Mesenteric fat pad (tissue), 1 donor: ENCODE results near the gene ZNF750. TPM values are rescaled to one million over a fixed set of nuclear protein-coding genes. Genes with fewer than 3 reads are reported as not detected.

Experiments used
- DNase-seq: peaks from one replicate; pipeline ENCODE4 v3.0.0-alpha.2; 2020; ENCODE audit warnings: low spot score
- total RNA-seq: library from RNA; stranded (reverse); fragmentation: NEBNext Ultra II Directional; extraction: Animal tissue kit (Norgen Biotek cat#: 25700); gene quantifications from one replicate; pipeline ENCODE4 v1.2.1, GENCODE V29; 2021
- donor health status: DM: yes; HTN: yes; CAD: no.

Gene ZNF750
- total RNA-seq, 1 donor from 2014 or later: 0.26 TPM

- DNase-seq: no peak
These were observed 25.0 kb downstream of the ZNF750 start for GRCh38 chr17:82814834-82815233.

- no peak for DNase-seq
These were observed 26.3 kb downstream of the ZNF750 start for GRCh38 chr17:82813299-82814051.

- DNase-seq: no peak
These were observed 27.2 kb downstream of the ZNF750 start for GRCh38 chr17:82812601-82813000.

GRCh38 chr17:82812058-82812457, 27.8 kb downstream of the ZNF750 start:
- no peak for DNase-seq

GRCh38 chr17:82810644-82811430, 29.0 kb downstream of the ZNF750 start:
- DNase-seq: no peak

GRCh38 chr17:82808921-82809905, 30.6 kb downstream of the ZNF750 start:
- no peak for DNase-seq

GRCh38 chr17:82808006-82808405, 31.8 kb downstream of the ZNF750 start:
- DNase-seq: no peak

GRCh38 chr17:82807562-82807961, 32.3 kb downstream of the ZNF750 start:
- no peak for DNase-seq

- DNase-seq: no peak
These were observed 32.7 kb downstream of the ZNF750 start for GRCh38 chr17:82807101-82807500.

GRCh38 chr17:82806645-82807044, 33.2 kb downstream of the ZNF750 start:
- DNase-seq: no peak

- DNase-seq: no peak
These were observed 34.0 kb downstream of the ZNF750 start for GRCh38 chr17:82805823-82806222.

GRCh38 chr17:82805254-82805653, 34.6 kb downstream of the ZNF750 start:
- no peak for DNase-seq

- peak; percentile 93 for DNase-seq
These were observed 35.2 kb downstream of the ZNF750 start for GRCh38 chr17:82804442-82805191.

GRCh38 chr17:82803606-82804005, 36.2 kb downstream of the ZNF750 start:
- no peak for DNase-seq

GRCh38 chr17:82803185-82803584, 36.6 kb downstream of the ZNF750 start:
- no peak for DNase-seq

- no peak for DNase-seq
These were observed 37.6 kb downstream of the ZNF750 start for GRCh38 chr17:82802075-82802780.

- DNase-seq: no peak
These were observed 38.3 kb downstream of the ZNF750 start for GRCh38 chr17:82801377-82801970.

GRCh38 chr17:82800885-82801284, 38.9 kb downstream of the ZNF750 start:
- DNase-seq: no peak

- DNase-seq: no peak
These were observed 40.2 kb downstream of the ZNF750 start for GRCh38 chr17:82799591-82799990.

- no peak for DNase-seq
These were observed 41.1 kb downstream of the ZNF750 start for GRCh38 chr17:82798752-82799151.
